ENCODE data around the gene CACNA1C. TPM values are rescaled to one million over a fixed set of nuclear protein-coding genes. Genes with fewer than 3 reads are reported as not detected.
A peak's percentile ranks its signal among the peaks of the same experiment; 100 is the strongest.

Gene CACNA1C
- total RNA-seq, 1 donor from 2014 or later, result 15.6 TPM

- Histone ChIP-seq H3K36me3 (no peaks in the 10 kb centered on the region), H3K4me1 (no peaks in the 10 kb centered on the region), H3K4me3 (no peak overlapping the region), H3K9me3 (no peaks in the 10 kb centered on the region), H3K27ac (no peak overlapping the region), H3K27me3 (no peaks in the 10 kb centered on the region)
- DNase-seq, result no peak
- no peak for ATAC-seq
- no peak for TF ChIP-seq CTCF (IDR thresholded peaks at IDR 0.05)
- intact Hi-C loops (cut with DNase I), result no loop called here
Measured at GRCh38 chr12:2374092-2374906, 321.5 kb downstream of the CACNA1C start.

GRCh38 chr12:2375871-2376270, 323.1 kb downstream of the CACNA1C start:
- Histone ChIP-seq H3K4me1 (no peaks in the 10 kb centered on the region), H3K4me3 (no peak overlapping the region), H3K36me3 (no peaks in the 10 kb centered on the region), H3K27ac (no peak overlapping the region), H3K9me3 (no peaks in the 10 kb centered on the region), H3K27me3 (no peaks in the 10 kb centered on the region)
- DNase-seq (no peak), ATAC-seq (no peak)
- TF ChIP-seq CTCF (IDR thresholded peaks at IDR 0.05), result no peak
- intact Hi-C loops (cut with DNase I), result no loop called here

GRCh38 chr12:2376908-2377657, 324.3 kb downstream of the CACNA1C start:
- Histone ChIP-seq H3K36me3 (no peaks in the 10 kb centered on the region), H3K4me1 (no peaks in the 10 kb centered on the region), H3K9me3 (no peaks in the 10 kb centered on the region), H3K27me3 (no peaks in the 10 kb centered on the region), H3K4me3 (no peak overlapping the region), H3K27ac (no peak overlapping the region)
- ATAC-seq, result no peak
- TF ChIP-seq CTCF (IDR thresholded peaks at IDR 0.05), result no peak
- no peak for DNase-seq
- intact Hi-C loops (cut with DNase I), result no loop called here

GRCh38 chr12:2378835-2379330, 326.1 kb downstream of the CACNA1C start:
- H3K4me1 ChIP-seq, result peaks cover 7% of the 10 kb centered on the region
- no peak for DNase-seq
- no peak for TF ChIP-seq CTCF (IDR thresholded peaks at IDR 0.05)
- intact Hi-C loops (cut with DNase I), result no loop called here
- no peaks in the 10 kb centered on the region for H3K9me3 ChIP-seq
- no peak overlapping the region for H3K4me3 ChIP-seq
- no peak overlapping the region for H3K27ac ChIP-seq
- no peaks in the 10 kb centered on the region for H3K27me3 ChIP-seq
- H3K36me3 ChIP-seq, result no peaks in the 10 kb centered on the region
- ATAC-seq, result no peak

GRCh38 chr12:2380946-2381345, 328.2 kb downstream of the CACNA1C start:
- peaks cover 15% of the 10 kb centered on the region for H3K4me1 ChIP-seq
- ATAC-seq (peak; percentile 25), DNase-seq (no peak)
- H3K27me3 ChIP-seq, result no peaks in the 10 kb centered on the region
- no peak overlapping the region for H3K27ac ChIP-seq
- no peaks in the 10 kb centered on the region for H3K36me3 ChIP-seq
- no peaks in the 10 kb centered on the region for H3K9me3 ChIP-seq
- no peak for TF ChIP-seq CTCF (IDR thresholded peaks at IDR 0.05)
- intact Hi-C loops (cut with DNase I), result no loop called here
- H3K4me3 ChIP-seq, result no peak overlapping the region

Data from upper lobe of right lung (tissue), 1 donor.